Caco-2 (cell line): Measurements from ENCODE around the gene COL6A3. TPM values are rescaled to one million over a fixed set of nuclear protein-coding genes. Genes with fewer than 3 reads are reported as not detected.

Source experiments
- BruUV-seq: library from RNA; stranded (reverse); fragments of 400-500 nt; replicated peaks from 2 replicates; lab custom pipeline; 2021; lab: Mats Ljungman, UMichigan
- CTCF ChIA-PET: fragments of 300-600 bp; sonication (Branson Sonifier 250); formaldehyde crosslinking; loops from one replicate; lab custom pipeline; 2022; ENCODE audit warnings: antibody characterized with exemption; lab: Charles Lee
- POLR2A ChIA-PET: fragments of 300-600 bp; sonication (Branson Sonifier 250); formaldehyde crosslinking; loops from one replicate; lab custom pipeline; 2022; ENCODE audit warnings: antibody characterized with exemption; lab: Charles Lee
- DNase-seq, 2 experiments: peaks; one replicate each; pipeline versions ENCODE4 v3.0.0 to v3.0.0-alpha.2; 2020 to 2022
- H3K27me3 ChIP-seq: replicated peaks from 2 replicates; pipeline ENCODE4 v1.6.0; 2011; ENCODE audit warnings: low read length; ENCODE audit not compliant: control insufficient read depth, insufficient read depth
- H3K36me3 ChIP-seq: 2 replicates; pipeline ENCODE4 v1.5.1; 2011; ENCODE audit warnings: low read length; ENCODE audit not compliant: control insufficient read depth, insufficient read depth
- H3K4me1 ChIP-seq: fragments of 250-450 bp; sonication (Bioruptor Pico); 2 replicates; pipeline ENCODE4 v1.5.1; 2020; ENCODE audit warnings: mild to moderate bottlenecking
- H3K4me3 ChIP-seq: 2 replicates; pipeline ENCODE4 v1.5.1; 2011; ENCODE audit warnings: low read depth, mild to moderate bottlenecking, control low read depth, low read length
- H3K9me3 ChIP-seq: fragments of 250-450 bp; sonication (Bioruptor Pico); 2 replicates; pipeline ENCODE4 v1.5.1; 2020; ENCODE audit warnings: mild to moderate bottlenecking, moderate library complexity
- H3K27ac Mint-ChIP-seq: one replicate; pipeline ENCODE4 v1.8.0; 2022; ENCODE audit warnings: mixed read lengths; ENCODE audit not compliant: unreplicated experiment
- H3K27me3 Mint-ChIP-seq: one replicate; pipeline ENCODE4 v1.8.0; 2022; ENCODE audit warnings: mixed read lengths; ENCODE audit not compliant: insufficient read depth, unreplicated experiment
- H3K36me3 Mint-ChIP-seq: one replicate; pipeline ENCODE4 v1.8.0; 2022; ENCODE audit warnings: mild to moderate bottlenecking, mixed read lengths; ENCODE audit not compliant: insufficient read depth, unreplicated experiment
- H3K4me1 Mint-ChIP-seq: one replicate; pipeline ENCODE4 v1.8.0; 2022; ENCODE audit warnings: low read depth, mixed read lengths; ENCODE audit not compliant: unreplicated experiment
- H3K4me3 Mint-ChIP-seq: one replicate; pipeline ENCODE4 v1.8.0; 2022; ENCODE audit warnings: mild to moderate bottlenecking, moderate library complexity, mixed read lengths; ENCODE audit not compliant: unreplicated experiment
- H3K9me3 Mint-ChIP-seq: one replicate; pipeline ENCODE4 v1.8.0; 2022; ENCODE audit warnings: mixed read lengths; ENCODE audit not compliant: unreplicated experiment
- intact Hi-C: fragments of 100-400 bp; cut with micrococcal nuclease; formaldehyde crosslinking; loops from one replicate; pipeline ENCODE4 v1.10.0; 2022; ENCODE audit not compliant: unreplicated experiment
- total RNA-seq: library from RNA; stranded (reverse); gene quantifications from 2 replicates; pipeline ENCODE4 v1.2.3, GENCODE V29; 2022
- TF ChIP-seq, protein P1 (sequence below), 2 experiments: fragments of 200-600 bp in 1 of 2; IDR thresholded peaks; 1 replicate in 1 of 2; 2 replicates in 1 of 2; pipeline versions ENCODE4 v1.5.1 to v1.8.0; 2011 to 2022; ENCODE audit warnings: antibody characterized with exemption in 1 of 2, control low read depth in 1 of 2, inconsistent platforms in 1 of 2, low read depth in 1 of 2, low read length in 1 of 2, mild to moderate bottlenecking in 1 of 2, moderate library complexity in 1 of 2; ENCODE audit not compliant: insufficient read depth in 1 of 2, severe bottlenecking in 1 of 2, unreplicated experiment in 1 of 2

The COL6A3 gene
- total RNA-seq, 1 experiment from 2014 or later, result 0.73 TPM

DNA sequence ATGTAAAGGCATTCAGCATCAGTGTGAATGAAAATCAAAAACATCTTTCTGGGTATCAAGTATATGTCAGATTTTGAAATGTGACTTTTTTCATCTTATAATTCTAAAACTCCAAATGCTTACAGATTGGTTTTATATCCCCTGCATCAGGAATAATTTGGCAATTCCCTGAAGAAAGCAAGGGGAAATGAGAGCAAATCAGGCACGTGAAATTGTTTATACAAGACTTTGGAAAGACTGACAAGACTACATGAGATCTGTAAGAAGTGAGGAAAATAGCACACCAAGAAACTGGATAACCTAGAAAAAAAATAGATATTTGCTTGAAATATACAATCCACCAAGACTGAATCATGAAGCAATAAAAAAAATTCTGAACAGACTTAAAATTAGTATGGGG, 13.8 kb downstream of the COL6A3 start:
- H3K4me1 ChIP-seq, result no peaks in the 10 kb centered on the region
- peaks cover 16% of the 10 kb centered on the region for H3K27me3 Mint-ChIP-seq
- no peak overlapping the region for H3K4me3 ChIP-seq
- no peaks in the 10 kb centered on the region for H3K27me3 ChIP-seq
- H3K9me3 ChIP-seq, result no peaks in the 10 kb centered on the region
- no peaks in the 10 kb centered on the region for H3K4me1 Mint-ChIP-seq
- H3K9me3 Mint-ChIP-seq, result no peaks in the 10 kb centered on the region
- intact Hi-C loops, result no loop called here
- no peak overlapping the region for H3K27ac Mint-ChIP-seq
- no peaks in the 10 kb centered on the region for H3K36me3 ChIP-seq
- H3K4me3 Mint-ChIP-seq, result no peak overlapping the region
- CTCF ChIA-PET, result no interaction called here
- no peak for DNase-seq
- TF ChIP-seq, protein P1, sequence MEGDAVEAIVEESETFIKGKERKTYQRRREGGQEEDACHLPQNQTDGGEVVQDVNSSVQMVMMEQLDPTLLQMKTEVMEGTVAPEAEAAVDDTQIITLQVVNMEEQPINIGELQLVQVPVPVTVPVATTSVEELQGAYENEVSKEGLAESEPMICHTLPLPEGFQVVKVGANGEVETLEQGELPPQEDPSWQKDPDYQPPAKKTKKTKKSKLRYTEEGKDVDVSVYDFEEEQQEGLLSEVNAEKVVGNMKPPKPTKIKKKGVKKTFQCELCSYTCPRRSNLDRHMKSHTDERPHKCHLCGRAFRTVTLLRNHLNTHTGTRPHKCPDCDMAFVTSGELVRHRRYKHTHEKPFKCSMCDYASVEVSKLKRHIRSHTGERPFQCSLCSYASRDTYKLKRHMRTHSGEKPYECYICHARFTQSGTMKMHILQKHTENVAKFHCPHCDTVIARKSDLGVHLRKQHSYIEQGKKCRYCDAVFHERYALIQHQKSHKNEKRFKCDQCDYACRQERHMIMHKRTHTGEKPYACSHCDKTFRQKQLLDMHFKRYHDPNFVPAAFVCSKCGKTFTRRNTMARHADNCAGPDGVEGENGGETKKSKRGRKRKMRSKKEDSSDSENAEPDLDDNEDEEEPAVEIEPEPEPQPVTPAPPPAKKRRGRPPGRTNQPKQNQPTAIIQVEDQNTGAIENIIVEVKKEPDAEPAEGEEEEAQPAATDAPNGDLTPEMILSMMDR (IDR thresholded peaks at IDR 0.05; ENCODE audit: insufficient read depth in 1 of 2, low read depth in 1 of 2, low read length in 1 of 2, severe bottlenecking in 1 of 2, unreplicated experiment in 1 of 2), result no peak
- POLR2A ChIA-PET, result no interaction called here
- no TSS peak for BruUV-seq
- peaks cover 6% of the 10 kb centered on the region for H3K36me3 Mint-ChIP-seq

GRCh38 chr2:237397072-237397471, 16.9 kb downstream of the COL6A3 start:
- Histone ChIP-seq H3K4me3 (no peak overlapping the region), H3K4me1 (no peaks in the 10 kb centered on the region), H3K36me3 (no peaks in the 10 kb centered on the region), H3K9me3 (no peaks in the 10 kb centered on the region), H3K27me3 (no peaks in the 10 kb centered on the region)
- no peak for DNase-seq
- Mint-ChIP-seq H3K27ac (no peak overlapping the region), H3K36me3 (peaks cover 6% of the 10 kb centered on the region), H3K27me3 (peaks cover 23% of the 10 kb centered on the region), H3K4me1 (no peaks in the 10 kb centered on the region), H3K9me3 (no peaks in the 10 kb centered on the region), H3K4me3 (no peak overlapping the region)
- intact Hi-C loops, result no loop called here
- ChIA-PET CTCF (no interaction called here), POLR2A (no interaction called here)
- TF ChIP-seq, protein P1 (IDR thresholded peaks at IDR 0.05; ENCODE audit: insufficient read depth in 1 of 2, low read depth in 1 of 2, low read length in 1 of 2, severe bottlenecking in 1 of 2, unreplicated experiment in 1 of 2), result no peak
- no TSS peak for BruUV-seq

GRCh38 chr2:237393523-237393922, 20.4 kb downstream of the COL6A3 start:
- H3K9me3 Mint-ChIP-seq, result no peaks in the 10 kb centered on the region
- H3K4me3 Mint-ChIP-seq, result no peak overlapping the region
- intact Hi-C loops, result no loop called here
- H3K36me3 Mint-ChIP-seq, result peaks cover 6% of the 10 kb centered on the region
- H3K27me3 ChIP-seq, result no peaks in the 10 kb centered on the region
- no peak overlapping the region for H3K27ac Mint-ChIP-seq
- H3K27me3 Mint-ChIP-seq, result peaks cover 22% of the 10 kb centered on the region
- POLR2A ChIA-PET, result no interaction called here
- TF ChIP-seq, protein P1 (IDR thresholded peaks at IDR 0.05; ENCODE audit: insufficient read depth in 1 of 2, low read depth in 1 of 2, low read length in 1 of 2, severe bottlenecking in 1 of 2, unreplicated experiment in 1 of 2), result no peak
- H3K4me1 Mint-ChIP-seq, result no peaks in the 10 kb centered on the region
- CTCF ChIA-PET, result no interaction called here
- DNase-seq, result no peak
- no peaks in the 10 kb centered on the region for H3K4me1 ChIP-seq
- H3K9me3 ChIP-seq, result no peaks in the 10 kb centered on the region
- no peak overlapping the region for H3K4me3 ChIP-seq
- no peaks in the 10 kb centered on the region for H3K36me3 ChIP-seq
- no TSS peak for BruUV-seq
